Neural cell (in vitro differentiated cells): Measurements from ENCODE around the gene SEPTIN1. TPM values are rescaled to one million over a fixed set of nuclear protein-coding genes. Genes with fewer than 3 reads are reported as not detected.

Source experiments
- H2AFZ ChIP-seq: fragments of 200-600, 300-800 bp; sonication (generic), shearing (Covaris generic); 2 replicates; pipeline ENCODE4 v1.6.0; 2014; ENCODE audit warnings: low read depth, mild to moderate bottlenecking, antibody characterized with exemption, low read length, moderate library complexity
- H3F3A ChIP-seq: fragments of 200-600 bp; shearing (Covaris generic); 2 replicates; pipeline ENCODE4 v1.6.1; 2016; ENCODE audit warnings: mild to moderate bottlenecking, moderate library complexity, mixed read lengths, antibody characterized with exemption, low read length; ENCODE audit not compliant: insufficient read depth, poor library complexity, severe bottlenecking
- H3K27ac ChIP-seq: fragments of 200-600, 300-800 bp; sonication (generic), shearing (Covaris generic); 2 replicates; pipeline ENCODE4 v1.5.1; 2014; ENCODE audit warnings: mild to moderate bottlenecking, low read length, moderate library complexity
- H3K27me3 ChIP-seq: fragments of 300-800, 200-600 bp; sonication (generic), shearing (Covaris generic); 2 replicates; pipeline ENCODE4 v1.6.0; 2014; ENCODE audit warnings: mild to moderate bottlenecking, low read depth, low read length, moderate library complexity; ENCODE audit not compliant: insufficient read depth
- H3K36me3 ChIP-seq: fragments of 300-800, 200-600 bp; sonication (generic), shearing (Covaris generic); 2 replicates; pipeline ENCODE4 v1.5.1; 2014; ENCODE audit warnings: mild to moderate bottlenecking, antibody characterized with exemption, low read length, moderate library complexity; ENCODE audit not compliant: insufficient read depth
- H3K4me2 ChIP-seq: fragments of 300-800, 200-600 bp; sonication (generic), shearing (Covaris generic); 2 replicates; pipeline ENCODE4 v1.6.0; 2014; ENCODE audit warnings: mild to moderate bottlenecking, low read length
- H3K4me3 ChIP-seq: fragments of 300-800, 200-600 bp; sonication (generic), shearing (Covaris generic); 2 replicates; pipeline ENCODE4 v1.5.1; 2014; ENCODE audit warnings: mild to moderate bottlenecking, low read length, moderate library complexity
- H3K79me2 ChIP-seq: fragments of 200-600 bp; shearing (Covaris generic); replicated peaks from 2 replicates; pipeline ENCODE4 v1.6.0; 2014; ENCODE audit warnings: mild to moderate bottlenecking, low read length, moderate library complexity; ENCODE audit not compliant: insufficient read depth
- H3K9ac ChIP-seq: fragments of 300-800, 200-600 bp; sonication (generic), shearing (Covaris generic); 2 replicates; pipeline ENCODE4 v1.6.1; 2016; ENCODE audit warnings: mild to moderate bottlenecking, low read length, mixed read lengths
- H3K9me2 ChIP-seq: fragments of 200-600 bp; shearing (Covaris generic); 2 replicates; pipeline ENCODE4 v1.6.1; 2016; ENCODE audit warnings: mild to moderate bottlenecking, low read length, mixed read lengths; ENCODE audit not compliant: insufficient read depth
- H3K9me3 ChIP-seq: fragments of 200-600, 300-800 bp; sonication (generic), shearing (Covaris generic); 2 replicates; pipeline ENCODE4 v1.6.1; 2016; ENCODE audit warnings: mild to moderate bottlenecking, mixed run types, low read length, moderate library complexity, mixed read lengths
- H4K20me1 ChIP-seq: fragments of 200-600 bp; shearing (Covaris generic); 2 replicates; pipeline ENCODE4 v1.6.1; 2016; ENCODE audit warnings: mild to moderate bottlenecking, mixed run types; ENCODE audit not compliant: insufficient read depth
- CTCF ChIP-seq: fragments of 450-650 bp; IDR thresholded peaks from 2 replicates; pipeline ENCODE4 v1.5.1; 2014; ENCODE audit warnings: antibody characterized with exemption, mild to moderate bottlenecking, moderate library complexity; ENCODE audit not compliant: poor library complexity, severe bottlenecking
- EP300 ChIP-seq: fragments of 450-650 bp; conservative IDR thresholded peaks from 2 replicates; pipeline ENCODE4 v1.6.1; 2014; ENCODE audit warnings: antibody characterized with exemption, mild to moderate bottlenecking, moderate library complexity; ENCODE audit not compliant: poor library complexity, severe bottlenecking
- EZH2 ChIP-seq: fragments of 200-600, 300-800 bp; shearing (Covaris generic), sonication (generic); IDR thresholded peaks from 2 replicates; pipeline ENCODE4 v1.6.1; 2014; ENCODE audit warnings: antibody characterized with exemption, low read length, borderline replicate concordance, mild to moderate bottlenecking; ENCODE audit not compliant: insufficient read depth, poor library complexity, severe bottlenecking
- MXI1 ChIP-seq: fragments of 450-650 bp; conservative IDR thresholded peaks from 2 replicates; pipeline ENCODE4 v1.6.1; 2014; ENCODE audit warnings: antibody characterized with exemption, mild to moderate bottlenecking; ENCODE audit not compliant: poor library complexity, severe bottlenecking
- POLR2AphosphoS5 ChIP-seq: IDR thresholded peaks from 2 replicates; pipeline ENCODE4 v1.6.1; 2012
- RAD21 ChIP-seq: fragments of 450-650 bp; conservative IDR thresholded peaks from 2 replicates; pipeline ENCODE4 v1.6.1; 2014; ENCODE audit warnings: antibody characterized with exemption, mild to moderate bottlenecking, moderate library complexity
- REST ChIP-seq: IDR thresholded peaks from 2 replicates; pipeline ENCODE4 v1.6.1; 2012; ENCODE audit warnings: borderline replicate concordance
- SMC3 ChIP-seq: fragments of 450-650 bp; conservative IDR thresholded peaks from 2 replicates; pipeline ENCODE4 v1.6.1; 2014; ENCODE audit warnings: antibody characterized with exemption, mild to moderate bottlenecking, moderate library complexity; ENCODE audit not compliant: poor library complexity
- TAF1 ChIP-seq: IDR thresholded peaks from 2 replicates; pipeline ENCODE4 v1.6.1; 2012; ENCODE audit warnings: low read depth
- polyA plus RNA-seq: library from polyadenylated mRNA; depleted of rRNA; stranded (reverse); fragments of >200 nt; gene quantifications from 2 replicates; pipeline ENCODE4 v1.2.3, GENCODE V29; 2014

SEPTIN1 gene
- polyA plus RNA-seq, 1 donor from 2014 or later = 0.38 TPM

- Histone ChIP-seq H3K9me3 (no peaks in the 10 kb centered on the region), H3K9me2 (no peaks in the 10 kb centered on the region), H3K79me2 (peaks cover 21% of the 10 kb centered on the region), H3K36me3 (no peaks in the 10 kb centered on the region), H3K4me3 (peak overlapping the region; percentile 84), H2AFZ (no peak overlapping the region), H3K9ac (no peak overlapping the region), H3F3A (no peaks in the 10 kb centered on the region), H4K20me1 (no peaks in the 10 kb centered on the region), H3K27ac (peak overlapping the region; percentile 94), H3K4me2 (no peak overlapping the region), H3K27me3 (no peaks in the 10 kb centered on the region)
- TF ChIP-seq EP300 (no peak), CTCF (no peak), EZH2 (no peak), RAD21 (no peak), SMC3 (no peak), REST (no peak), MXI1 (no peak), TAF1 (no peak), POLR2AphosphoS5 (no peak)
Observed at GRCh38 chr16:30356401-30357084, 25.8 kb downstream of the SEPTIN1 start.

GRCh38 chr16:30355954-30356308 lies 26.4 kb downstream of the SEPTIN1 start:
- no peak overlapping the region for H2AFZ ChIP-seq
- TF ChIP-seq EZH2 (no peak), POLR2AphosphoS5 (no peak), CTCF (no peak), SMC3 (no peak), TAF1 (no peak), EP300 (no peak), RAD21 (no peak), MXI1 (no peak), REST (no peak)
- H3K9me2 ChIP-seq = no peaks in the 10 kb centered on the region
- peak overlapping the region; percentile 82 for H3K4me2 ChIP-seq
- H3K9ac ChIP-seq = peak overlapping the region; percentile 94
- no peaks in the 10 kb centered on the region for H3F3A ChIP-seq
- peak overlapping the region; percentile 84 for H3K4me3 ChIP-seq
- no peaks in the 10 kb centered on the region for H3K9me3 ChIP-seq
- no peaks in the 10 kb centered on the region for H3K27me3 ChIP-seq
- H3K36me3 ChIP-seq = no peaks in the 10 kb centered on the region
- peak overlapping the region; percentile 94 for H3K27ac ChIP-seq
- no peaks in the 10 kb centered on the region for H4K20me1 ChIP-seq
- H3K79me2 ChIP-seq = peaks cover 17% of the 10 kb centered on the region
